GM18519 (cell line): Measurements from ENCODE around the gene CHRNE.
A peak's percentile ranks its signal among the peaks of the same experiment; 100 is the strongest.

Experiments
- ATAC-seq: cut with Tn5 transposase; IDR thresholded peaks from one replicate; pipeline ENCODE4 v1.9.1; 2021; ENCODE audit warnings: mild to moderate bottlenecking, moderate library complexity; ENCODE audit not compliant: unreplicated experiment, low FRiP score

The CHRNE gene

GRCh38 chr17:4903051-4903818 is at the start of gene CHRNE:
Gene CHRNE (minus strand): TSS chr17:4903098. CDS start chr17:4903063, 35 bp downstream.
- ATAC-seq: no peak

GRCh38 chr17:4951486-4951885 is 48.6 kb upstream of the CHRNE start:
- no peak for ATAC-seq

GRCh38 chr17:4950746-4951204 is 47.9 kb upstream of the CHRNE start, which contains the start of gene ENO3:
Gene ENO3 (plus strand): TSS chr17:4951119. CDS start chr17:4951830, 711 bp downstream.
- no peak for ATAC-seq

GRCh38 chr17:4950075-4950745 is 47.3 kb upstream of the CHRNE start:
- no peak for ATAC-seq

GRCh38 chr17:4949321-4950074 is 46.6 kb upstream of the CHRNE start:
- peak; percentile 13 for ATAC-seq

- ATAC-seq: peak; percentile 34
These were observed 46.0 kb upstream of the CHRNE start for GRCh38 chr17:4948931-4949320.

- no peak for ATAC-seq
These were observed 45.5 kb upstream of the CHRNE start, which contains the start of gene PFN1 for GRCh38 chr17:4948166-4948930. Gene PFN1 (minus strand): TSS chr17:4948530. CDS start chr17:4948394, 136 bp downstream.

GRCh38 chr17:4947411-4948165 is 44.7 kb upstream of the CHRNE start:
- no peak for ATAC-seq

- ATAC-seq: no peak
These were observed 44.1 kb upstream of the CHRNE start for GRCh38 chr17:4947010-4947410.

GRCh38 chr17:4946312-4946976 is 43.5 kb upstream of the CHRNE start:
- ATAC-seq: no peak

- no peak for ATAC-seq
These were observed 43.0 kb upstream of the CHRNE start for GRCh38 chr17:4945944-4946280.

GRCh38 chr17:4945176-4945943 is 42.5 kb upstream of the CHRNE start:
- ATAC-seq: no peak

GRCh38 chr17:4944554-4945175 is 41.8 kb upstream of the CHRNE start:
- no peak for ATAC-seq

- ATAC-seq: no peak
These were observed 41.3 kb upstream of the CHRNE start for GRCh38 chr17:4944163-4944553.

GRCh38 chr17:4942760-4943508 is 40.0 kb upstream of the CHRNE start:
- ATAC-seq: no peak

- no peak for ATAC-seq
These were observed 38.4 kb upstream of the CHRNE start for GRCh38 chr17:4941319-4941610.

GRCh38 chr17:4940555-4941318 is 37.8 kb upstream of the CHRNE start:
- no peak for ATAC-seq
